Neuronal stem cell (in vitro differentiated cells): ENCODE results near the gene CAPZB.

Source experiments
- DNase-seq: peaks from one replicate; pipeline ENCODE4 v3.0.0-alpha.2; 2013; ENCODE audit warnings: low spot score
- H2AFZ ChIP-seq: one replicate; pipeline ENCODE4 v1.6.1; 2013; ENCODE audit warnings: mild to moderate bottlenecking, low read length, inconsistent platforms
- H2AK5ac ChIP-seq: 2 replicates; pipeline ENCODE4 v1.6.1; 2013; ENCODE audit warnings: low read depth, mild to moderate bottlenecking, inconsistent platforms, low read length, moderate library complexity, mixed read lengths
- H2BK120ac ChIP-seq: 2 replicates; pipeline ENCODE4 v1.6.1; 2013; ENCODE audit warnings: low read depth, mild to moderate bottlenecking, inconsistent platforms, low read length, moderate library complexity, mixed read lengths
- H2BK12ac ChIP-seq: one replicate; pipeline ENCODE4 v1.6.1; 2013; ENCODE audit warnings: low read length, inconsistent platforms
- H2BK15ac ChIP-seq: 2 replicates; pipeline ENCODE4 v1.6.1; 2013; ENCODE audit warnings: mild to moderate bottlenecking, low read length, inconsistent platforms, mixed read lengths
- H2BK5ac ChIP-seq: one replicate; pipeline ENCODE4 v1.6.1; 2013; ENCODE audit warnings: inconsistent platforms, mild to moderate bottlenecking, low read length, moderate library complexity
- H3K14ac ChIP-seq: one replicate; pipeline ENCODE4 v1.6.1; 2013; ENCODE audit warnings: low read length, inconsistent platforms
- H3K18ac ChIP-seq: 2 replicates; pipeline ENCODE4 v1.6.1; 2013; ENCODE audit warnings: low read length, inconsistent platforms
- H3K23ac ChIP-seq: 2 replicates; pipeline ENCODE4 v1.6.1; 2013; ENCODE audit warnings: low read depth, mild to moderate bottlenecking, mixed read lengths, low read length, inconsistent platforms; ENCODE audit not compliant: poor library complexity
- H3K27ac ChIP-seq: replicated peaks from 3 replicates; pipeline ENCODE4 v1.5.1; 2013; ENCODE audit warnings: low read length, inconsistent platforms
- H3K27me3 ChIP-seq, 3 experiments: 2 replicates each; pipeline ENCODE4 v1.6.1; 2013; ENCODE audit warnings: low read length in 3 of 3, mild to moderate bottlenecking in 2 of 3, inconsistent platforms in 1 of 3, low read depth in 1 of 3, mixed read lengths in 1 of 3, moderate library complexity in 1 of 3; ENCODE audit not compliant: control insufficient read depth in 3 of 3, insufficient read depth in 3 of 3
- H3K36me3 ChIP-seq, 2 donors: replicated peaks in 1 of 2; 2 replicates each; pipeline ENCODE4 v1.6.1; 2013; ENCODE audit warnings: low read length in 2 of 2; ENCODE audit not compliant: control insufficient read depth in 2 of 2, insufficient read depth in 2 of 2
- H3K4ac ChIP-seq: 2 replicates; pipeline ENCODE4 v1.6.1; 2013; ENCODE audit warnings: inconsistent platforms, mild to moderate bottlenecking, low read length, moderate library complexity
- H3K4me1 ChIP-seq, 2 donors: 1 replicate in 1 of 2; 2 replicates in 1 of 2; pipeline ENCODE4 v1.6.1; 2013; ENCODE audit warnings: low read length in 2 of 2, low read depth in 1 of 2; ENCODE audit not compliant: control insufficient read depth in 2 of 2, insufficient read depth in 1 of 2
- H3K4me2 ChIP-seq: one replicate; pipeline ENCODE4 v1.6.1; 2013; ENCODE audit warnings: mild to moderate bottlenecking, low read length, inconsistent platforms; ENCODE audit not compliant: insufficient read depth, poor library complexity, severe bottlenecking
- H3K4me3 ChIP-seq, 2 donors: 2 replicates each; pipeline ENCODE4 v1.5.1; 2013; ENCODE audit warnings: low read length in 2 of 2, mild to moderate bottlenecking in 2 of 2, inconsistent platforms in 1 of 2, moderate library complexity in 1 of 2
- H3K79me1 ChIP-seq: one replicate; pipeline ENCODE4 v1.6.1; 2013; ENCODE audit warnings: low read depth, mild to moderate bottlenecking, inconsistent platforms, low read length, moderate library complexity
- H3K9ac ChIP-seq: one replicate; pipeline ENCODE4 v1.6.1; 2013; ENCODE audit warnings: mild to moderate bottlenecking, low read depth, low read length, inconsistent platforms; ENCODE audit not compliant: poor library complexity
- H3K9me3 ChIP-seq, 2 donors: replicated peaks in 1 of 2; 2 replicates each; pipeline versions ENCODE3 to v1.6.1; 2013; ENCODE audit warnings: low read length in 2 of 2, mild to moderate bottlenecking in 2 of 2, inconsistent platforms in 1 of 2, low read depth in 1 of 2, mixed read lengths in 1 of 2, moderate library complexity in 1 of 2; ENCODE audit not compliant: control insufficient read depth in 2 of 2, insufficient read depth in 1 of 2
- H4K8ac ChIP-seq: one replicate; pipeline ENCODE4 v1.6.1; 2013; ENCODE audit warnings: low read depth, mild to moderate bottlenecking, inconsistent platforms, low read length, moderate library complexity
- H4K91ac ChIP-seq: one replicate; pipeline ENCODE4 v1.6.1; 2013; ENCODE audit warnings: low read length, low read depth, mild to moderate bottlenecking, inconsistent platforms; ENCODE audit not compliant: poor library complexity
- WGBS, 2 donors: extraction: QIAGEN DNeasy Blood & Tissue Kit; methylation state at CpG; one replicate each; pipeline ENCODE4 v1.1.7; 2013; ENCODE audit warnings: missing lambda C conversion rate in 2 of 2, mixed read lengths in 1 of 2; ENCODE audit not compliant: insufficient read length in 2 of 2, insufficient replicate concordance in 1 of 2; ENCODE audit errors: extremely low coverage in 2 of 2; 5-methylcytosine and 5-hydroxymethylcytosine counted together

CAPZB gene

GRCh38 chr1:19414515-19415121 lies 70.7 kb downstream of the CAPZB start:
- no peak overlapping the region for H2BK12ac ChIP-seq
- no peak overlapping the region for H3K4me3 ChIP-seq
- no peak overlapping the region for H3K14ac ChIP-seq
- H3K27me3 ChIP-seq, result no peaks in the 10 kb centered on the region
- no peak overlapping the region for H3K9ac ChIP-seq
- no peak overlapping the region for H4K8ac ChIP-seq
- H3K4me1 ChIP-seq, result peaks cover 0 to 21% of the 10 kb centered on the region in 2 donors
- peaks cover 2% of the 10 kb centered on the region for H3K79me1 ChIP-seq
- no peak overlapping the region for H2BK5ac ChIP-seq
- H3K18ac ChIP-seq, result no peak overlapping the region
- peaks cover 6 to 51% of the 10 kb centered on the region in 2 donors for H3K36me3 ChIP-seq
- no peak overlapping the region for H3K27ac ChIP-seq
- no peak overlapping the region for H2AK5ac ChIP-seq
- WGBS, 2 donors, result no CpG with 5 or more reads among the region's 2 CpGs
- no peak overlapping the region for H4K91ac ChIP-seq
- DNase-seq, result no peak
- H3K9me3 ChIP-seq, result no peaks in the 10 kb centered on the region
- H2AFZ ChIP-seq, result no peak overlapping the region
- no peak overlapping the region for H2BK15ac ChIP-seq
- no peak overlapping the region for H2BK120ac ChIP-seq
- no peak overlapping the region for H3K4me2 ChIP-seq
- H3K4ac ChIP-seq, result no peak overlapping the region
- no peak overlapping the region for H3K23ac ChIP-seq

GRCh38 chr1:19413999-19414398 lies 71.3 kb downstream of the CAPZB start:
- Histone ChIP-seq H3K18ac (peak overlapping the region; percentile 23), H3K9ac (no peak overlapping the region), H4K91ac (no peak overlapping the region), H2BK15ac (no peak overlapping the region), H3K79me1 (peaks cover 2% of the 10 kb centered on the region), H3K4me2 (no peak overlapping the region), H3K4me1 (peaks cover 0 to 21% of the 10 kb centered on the region in 2 donors), H3K27me3 (no peaks in the 10 kb centered on the region), H2AFZ (no peak overlapping the region), H3K23ac (no peak overlapping the region), H3K36me3 (peaks cover 4 to 44% of the 10 kb centered on the region in 2 donors), H2AK5ac (no peak overlapping the region), H3K9me3 (no peaks in the 10 kb centered on the region), H2BK12ac (no peak overlapping the region), H4K8ac (no peak overlapping the region), H3K4me3 (no peak overlapping the region), H3K4ac (no peak overlapping the region), H2BK5ac (no peak overlapping the region), H2BK120ac (no peak overlapping the region), H3K14ac (no peak overlapping the region), H3K27ac (no peak overlapping the region)
- WGBS, 2 donors, result no CpG with 5 or more reads among the region's 12 CpGs
- no peak for DNase-seq

GRCh38 chr1:19412654-19413053 lies 72.7 kb downstream of the CAPZB start:
- Histone ChIP-seq H4K91ac (no peak overlapping the region), H3K4me3 (no peak overlapping the region), H3K23ac (no peak overlapping the region), H3K79me1 (peaks cover 2% of the 10 kb centered on the region), H2AK5ac (no peak overlapping the region), H3K9ac (no peak overlapping the region), H3K14ac (no peak overlapping the region), H2BK120ac (no peak overlapping the region), H2BK5ac (no peak overlapping the region), H2BK15ac (no peak overlapping the region), H3K9me3 (no peaks in the 10 kb centered on the region), H2BK12ac (no peak overlapping the region), H3K4me1 (peaks cover 1 to 27% of the 10 kb centered on the region in 2 donors), H2AFZ (no peak overlapping the region), H3K4ac (no peak overlapping the region), H3K36me3 (peaks cover 0 to 34% of the 10 kb centered on the region in 2 donors), H3K4me2 (no peak overlapping the region), H3K27ac (no peak overlapping the region), H3K27me3 (no peaks in the 10 kb centered on the region), H3K18ac (no peak overlapping the region), H4K8ac (no peak overlapping the region)
- WGBS, 2 donors, result no CpG with 5 or more reads among the region's 8 CpGs
- no peak for DNase-seq

GRCh38 chr1:19411612-19412011 lies 73.7 kb downstream of the CAPZB start:
- DNase-seq, result no peak

More at GRCh38 chr1:19411612-19412011, 73.7 kb downstream of the CAPZB start:
- H4K8ac ChIP-seq, result no peak overlapping the region
- peaks cover 2% of the 10 kb centered on the region for H3K79me1 ChIP-seq
- no peaks in the 10 kb centered on the region for H3K9me3 ChIP-seq
- no peak overlapping the region for H2BK5ac ChIP-seq
- no peak overlapping the region for H2BK12ac ChIP-seq
- peak overlapping the region; percentile 12 for H3K18ac ChIP-seq
- no peak overlapping the region for H4K91ac ChIP-seq
- H3K23ac ChIP-seq, result no peak overlapping the region
- WGBS, 2 donors, result no CpG with 5 or more reads among the region's 8 CpGs
- no peak overlapping the region for H3K14ac ChIP-seq
- H3K4me1 ChIP-seq, result peaks cover 6 to 37% of the 10 kb centered on the region in 2 donors
- H3K4ac ChIP-seq, result no peak overlapping the region
- H2BK120ac ChIP-seq, result no peak overlapping the region
- H2AFZ ChIP-seq, result no peak overlapping the region
- H3K4me3 ChIP-seq, result no peak overlapping the region
- H3K4me2 ChIP-seq, result no peak overlapping the region
- H3K27ac ChIP-seq, result no peak overlapping the region
- H2BK15ac ChIP-seq, result no peak overlapping the region
- H3K36me3 ChIP-seq, result peaks cover 0 to 24% of the 10 kb centered on the region in 2 donors
- H3K27me3 ChIP-seq, result no peaks in the 10 kb centered on the region
- no peak overlapping the region for H3K9ac ChIP-seq
- peak overlapping the region; percentile 42 for H2AK5ac ChIP-seq
